Limb (tissue), 2 donors: ENCODE measurements around the gene DSPP.

ENCODE experiments used
- DNase-seq, 2 donors: peaks; one replicate each; pipeline ENCODE4 v3.0.0-alpha.2; 2016; ENCODE audit errors: extremely low spot score in 2 of 2

DSPP gene

DNA sequence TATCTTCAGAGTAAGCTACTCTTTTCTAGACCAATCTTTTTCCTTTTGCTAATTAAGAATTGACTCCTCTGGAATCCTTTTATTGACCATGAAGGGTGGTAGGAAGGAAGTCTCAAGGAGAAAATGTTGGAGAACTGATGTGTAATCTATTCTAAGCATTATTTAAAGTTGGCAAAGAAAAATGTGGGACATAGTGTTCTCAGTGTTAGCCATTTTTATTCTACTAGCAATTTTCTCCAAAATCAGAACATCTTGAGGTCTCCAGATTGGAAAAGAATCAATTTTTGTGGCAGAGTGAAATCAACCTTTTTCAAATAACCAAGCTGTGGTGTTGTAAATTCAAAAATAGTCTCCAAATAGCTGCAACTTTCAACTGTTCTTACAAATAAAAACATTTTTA lies 23.3 kb downstream of the DSPP start:
- no peak for DNase-seq

DNA sequence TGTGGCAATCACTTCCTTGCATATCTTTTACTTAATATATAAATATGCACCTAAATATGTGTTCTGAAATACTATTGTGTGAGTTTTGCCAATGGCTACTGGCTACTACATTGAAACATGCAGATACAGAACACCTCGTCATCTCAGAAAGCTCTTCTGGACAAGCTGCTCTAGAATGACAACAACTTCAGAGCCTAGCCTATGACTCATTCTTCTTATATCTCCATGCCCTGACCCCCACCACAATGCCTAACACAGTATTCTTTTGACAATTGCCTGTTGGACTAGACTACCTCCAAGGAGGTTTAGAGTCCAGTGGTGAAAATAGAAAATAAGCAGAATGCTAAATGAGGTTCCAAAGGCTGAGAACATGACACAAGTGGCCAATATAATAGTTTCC lies 24.1 kb downstream of the DSPP start:
- no peak for DNase-seq

DNA sequence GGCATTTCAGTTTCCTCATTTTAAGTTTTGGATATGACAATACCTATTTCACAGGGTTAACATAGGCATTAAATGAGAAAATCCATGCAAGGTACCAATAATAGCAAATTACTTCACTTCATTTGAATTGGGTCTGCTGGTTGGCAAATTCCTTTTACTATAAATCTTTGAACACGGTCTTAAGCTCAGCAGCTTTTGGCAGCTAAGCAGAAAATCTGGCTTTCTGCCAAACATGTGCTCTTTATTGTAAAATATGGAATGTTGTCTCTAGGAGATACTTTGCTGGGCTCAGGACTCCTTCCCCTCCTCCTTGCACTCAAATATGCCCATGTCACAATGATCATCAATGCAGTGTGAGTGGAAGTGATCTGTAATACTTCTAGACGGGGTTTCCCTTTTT lies 24.9 kb downstream of the DSPP start:
- peak; percentile 30 to 84 for DNase-seq

DNA sequence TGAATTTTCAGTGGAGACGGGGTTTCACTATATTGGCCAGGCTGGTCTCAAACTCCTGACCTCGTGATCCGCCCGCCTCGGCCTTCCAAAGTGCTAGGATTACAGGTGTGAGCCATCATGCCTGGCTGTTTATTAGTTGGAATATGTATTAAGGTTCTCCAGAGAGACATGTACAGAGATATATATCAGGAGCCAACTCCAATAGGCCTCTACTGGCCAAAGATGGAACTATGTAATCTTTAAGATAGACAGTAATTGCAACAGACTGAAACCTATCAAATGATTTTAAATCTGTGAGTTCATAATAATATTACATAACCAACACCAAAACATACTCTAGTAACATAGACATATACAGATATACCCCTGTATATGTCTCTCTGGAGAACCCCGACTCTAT lies 36.0 kb downstream of the DSPP start:
- DNase-seq = no peak

DNA sequence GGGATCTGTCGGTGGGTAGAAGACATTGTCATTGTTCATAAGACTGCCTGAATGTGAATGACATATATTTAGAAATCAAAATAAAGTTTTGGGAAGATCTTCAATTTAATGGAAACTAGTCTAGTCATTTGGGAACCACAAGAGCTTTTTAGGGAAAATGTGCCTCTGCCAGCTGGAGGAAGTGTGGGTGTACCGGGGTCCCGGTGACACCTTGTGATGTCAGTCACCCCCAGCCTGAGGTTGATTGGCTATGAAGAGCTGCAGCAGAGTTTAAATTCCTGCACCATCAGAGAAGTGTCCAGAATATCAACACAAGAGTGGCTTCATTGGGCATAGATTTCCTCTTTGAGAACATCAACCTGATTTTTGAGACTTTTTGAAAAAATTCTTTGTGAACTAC lies 41.7 kb downstream of the DSPP start, which contains the start of gene DMP1:
TSS of gene DMP1 (plus strand) at position 301 of the 400 bp plus-strand sequence. CDS start 6,213 bp downstream, outside the sequence.
- DNase-seq = no peak

DNA sequence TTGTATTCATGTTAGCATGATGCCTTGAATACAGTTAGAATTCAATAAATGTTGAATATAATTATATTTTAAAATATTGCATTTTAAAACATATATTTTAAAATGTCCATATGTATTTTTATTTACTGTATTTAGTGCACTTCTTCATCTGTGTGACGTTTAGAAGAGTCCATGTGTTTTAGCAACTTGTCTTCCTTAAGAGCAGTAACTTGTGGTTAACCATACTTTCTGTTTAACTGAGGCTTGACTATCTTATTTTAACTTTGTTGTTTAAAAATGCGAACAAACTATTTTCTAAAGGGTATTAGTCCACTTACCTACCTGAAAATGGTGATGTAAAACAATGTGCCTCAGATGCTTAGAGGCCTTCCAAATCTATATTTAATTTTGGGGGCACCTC lies 42.6 kb downstream of the DSPP start:
- no peak for DNase-seq

DNA sequence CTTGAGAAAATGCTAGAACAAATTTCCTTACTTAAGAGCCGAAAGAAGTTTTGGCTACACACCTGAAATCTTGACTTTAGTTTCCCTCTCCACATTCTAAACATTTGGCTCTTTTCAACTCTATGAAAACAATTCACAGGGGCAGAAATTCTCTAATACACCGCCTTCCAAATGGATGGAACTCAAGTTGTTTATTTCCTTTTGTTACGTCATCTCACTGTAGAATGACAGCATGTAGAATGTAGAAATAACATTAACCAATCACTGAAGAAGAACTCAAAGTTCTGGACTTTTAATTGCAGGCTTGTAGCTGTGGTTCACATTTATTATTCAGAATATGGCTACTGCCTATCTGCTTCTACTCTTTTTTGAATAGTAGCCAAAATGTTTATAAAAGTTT lies 43.6 kb downstream of the DSPP start:
- no peak for DNase-seq

DNA sequence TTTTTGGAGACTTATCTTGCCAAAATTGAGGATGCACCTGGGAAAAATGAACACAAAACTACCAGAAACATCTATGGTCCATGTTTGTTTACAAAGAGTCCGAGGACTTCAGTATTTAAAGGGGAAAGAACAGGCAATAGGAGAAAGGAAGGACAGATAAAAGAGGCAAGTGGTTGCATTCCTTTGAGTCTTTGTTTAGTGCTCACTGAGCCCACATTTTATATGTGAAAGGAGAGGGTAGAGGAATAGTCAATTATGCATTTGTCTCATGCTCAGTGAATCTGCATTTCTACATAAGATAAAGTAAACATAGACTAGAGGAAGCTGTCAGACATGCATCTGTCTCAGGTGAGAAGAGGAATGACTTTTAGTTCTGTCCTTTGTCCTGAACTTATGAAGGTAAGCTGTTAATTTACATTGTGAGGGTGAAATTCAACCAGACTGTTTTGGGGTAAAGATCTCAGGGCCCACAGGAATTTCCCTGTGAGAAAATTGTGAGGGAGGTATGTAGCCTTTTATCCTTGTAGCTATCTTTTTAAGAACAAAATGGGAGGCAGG lies 46.2 kb downstream of the DSPP start:
- no peak for DNase-seq

DNA sequence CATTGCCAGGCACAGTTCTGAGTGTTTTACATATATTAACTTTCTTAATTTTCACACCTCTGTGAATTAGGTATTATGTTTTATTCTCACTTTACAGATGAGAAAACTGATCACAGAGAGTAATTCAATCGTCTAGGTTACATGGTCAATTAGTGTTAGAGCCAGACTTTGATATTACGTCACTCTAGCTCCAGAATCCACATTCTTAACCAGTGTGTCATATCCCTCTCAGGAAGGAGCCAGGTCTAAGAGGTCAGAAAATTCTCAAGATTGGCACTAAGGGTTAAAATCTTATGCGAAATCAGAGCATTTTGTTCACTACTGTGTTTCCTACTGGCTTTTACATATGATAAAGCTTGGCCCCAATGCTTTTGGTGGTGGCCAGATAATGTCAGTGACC lies 49.2 kb downstream of the DSPP start:
- no peak for DNase-seq

DNA sequence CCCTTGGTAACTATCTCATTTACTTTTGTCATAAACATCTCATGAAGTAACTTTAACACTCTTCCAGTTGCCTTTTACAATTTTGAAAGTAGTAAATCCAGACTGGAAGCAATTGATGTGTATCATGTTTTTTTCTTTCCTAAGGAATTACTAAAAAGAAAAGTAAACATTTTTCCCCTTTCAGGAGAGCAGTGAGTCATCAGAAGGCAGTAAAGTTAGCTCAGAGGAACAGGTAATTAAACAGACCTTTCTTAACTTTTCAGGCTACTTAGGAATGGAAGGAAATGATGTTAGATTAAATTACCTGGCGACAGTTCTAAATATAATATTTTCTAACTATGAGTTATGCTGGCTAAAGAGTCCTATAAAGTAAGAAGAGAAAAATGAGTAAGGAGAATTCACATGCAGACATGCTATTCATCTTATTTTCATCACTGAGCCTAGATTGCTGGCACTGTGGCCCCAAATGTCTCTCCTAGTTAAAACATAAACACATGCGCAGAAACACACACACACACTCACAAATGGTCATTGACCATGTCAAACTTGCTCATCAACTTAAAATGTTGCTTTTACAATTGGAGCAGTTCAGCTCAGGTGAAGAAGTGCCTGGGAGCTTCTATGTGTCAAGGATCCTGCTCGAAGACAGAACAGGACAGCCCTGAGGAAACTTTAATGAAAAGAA lies 51.1 kb downstream of the DSPP start:
- DNase-seq = peak in 1 of 2 donors; percentile 14

DNA sequence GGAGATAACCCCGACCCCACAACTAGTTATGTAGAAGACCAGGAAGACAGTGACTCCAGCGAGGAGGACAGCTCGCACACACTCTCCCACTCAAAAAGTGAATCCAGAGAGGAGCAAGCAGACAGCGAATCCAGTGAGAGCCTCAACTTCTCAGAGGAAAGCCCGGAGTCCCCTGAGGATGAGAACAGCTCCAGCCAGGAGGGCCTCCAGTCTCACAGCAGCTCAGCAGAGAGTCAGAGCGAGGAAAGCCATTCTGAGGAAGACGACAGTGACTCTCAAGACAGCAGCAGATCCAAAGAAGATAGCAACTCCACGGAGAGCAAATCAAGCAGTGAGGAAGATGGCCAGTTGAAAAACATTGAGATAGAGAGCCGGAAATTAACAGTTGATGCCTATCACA lies 54.5 kb downstream of the DSPP start:
- DNase-seq = no peak
